Activated CD8-positive, alpha-beta memory T cell treated with anti-CD3 and anti-CD28 coated beads for 4 hours (primary cell): ENCODE measurements around the gene BRD3OS.

Experiments used
- DNase-seq, 2 donors: peaks; one replicate each; pipeline ENCODE4 v3.0.0-alpha.2; 2020; ENCODE audit warnings: low read depth in 2 of 2

BRD3OS gene

GRCh38 chr9:134034215-134035040 is 9.1 kb downstream of the BRD3OS start:
- no peak for DNase-seq

GRCh38 chr9:134035041-134036039 is 10.1 kb downstream of the BRD3OS start:
- DNase-seq, result no peak

- DNase-seq, result no peak
These were observed 10.8 kb downstream of the BRD3OS start for GRCh38 chr9:134036130-134036529.

GRCh38 chr9:134037641-134038040 is 12.4 kb downstream of the BRD3OS start:
- DNase-seq, result no peak

GRCh38 chr9:134039386-134040175 is 14.3 kb downstream of the BRD3OS start:
- no peak for DNase-seq

GRCh38 chr9:134040176-134040565 is 14.9 kb downstream of the BRD3OS start:
- DNase-seq, result no peak

GRCh38 chr9:134040781-134041648 is 15.7 kb downstream of the BRD3OS start:
- DNase-seq, result no peak

- no peak for DNase-seq
These were observed 16.3 kb downstream of the BRD3OS start for GRCh38 chr9:134041649-134041962.

GRCh38 chr9:134043531-134043988 is 18.3 kb downstream of the BRD3OS start:
- DNase-seq, result no peak

- DNase-seq, result no peak
These were observed 19.7 kb downstream of the BRD3OS start for GRCh38 chr9:134044944-134045343.

- no peak for DNase-seq
These were observed 20.7 kb downstream of the BRD3OS start for GRCh38 chr9:134045841-134046544.

GRCh38 chr9:134046894-134047681 is 21.8 kb downstream of the BRD3OS start:
- no peak for DNase-seq

GRCh38 chr9:134047868-134048581 is 22.7 kb downstream of the BRD3OS start:
- no peak for DNase-seq

GRCh38 chr9:134048582-134048968 is 23.3 kb downstream of the BRD3OS start:
- no peak for DNase-seq

GRCh38 chr9:134049236-134049635 is 24.0 kb downstream of the BRD3OS start:
- DNase-seq, result no peak

GRCh38 chr9:134049772-134050588 is 24.7 kb downstream of the BRD3OS start:
- DNase-seq, result no peak

- no peak for DNase-seq
These were observed 25.4 kb downstream of the BRD3OS start for GRCh38 chr9:134050726-134051125.

GRCh38 chr9:134051319-134051718 is 26.0 kb downstream of the BRD3OS start:
- no peak for DNase-seq
